ENCODE results near the gene ACTL10. TPM values are rescaled to one million over a fixed set of nuclear protein-coding genes. Genes with fewer than 3 reads are reported as not detected.

ACTL10 gene
- total RNA-seq (2016; rRNA removed; fragmentation: Illumina TruSeq; extraction: Trizol): not detected in 2 replicates
- total RNA-seq (2016; cell fraction: cytosol; rRNA removed; fragmentation: Illumina TruSeq; extraction: Trizol; ENCODE audit: low read depth): not detected in 2 replicates
- not detected in 2 replicates for total RNA-seq (2016; cell fraction: insoluble cytoplasmic fraction; rRNA removed; fragmentation: Illumina TruSeq; extraction: Trizol)
- not detected in 2 replicates for total RNA-seq (2016; cell fraction: membrane; rRNA removed; fragmentation: Illumina TruSeq; extraction: Trizol)
- not detected in 2 replicates for total RNA-seq (2016; cell fraction: nucleus; rRNA removed; fragmentation: Illumina TruSeq; extraction: Trizol)
- not detected in 2 replicates for polyA plus RNA-seq (2011; rRNA removed)
- not detected in 2 replicates for polyA plus RNA-seq (2011; cell fraction: cytosol; rRNA removed)
- polyA plus RNA-seq (2011; cell fraction: nucleus; rRNA removed): not detected in 2 replicates
- 0.11 and 0.12 TPM in 2 replicates for polyA plus RNA-seq (2012)
- polyA plus RNA-seq (2016; cell fraction: cytosol; fragmentation: Illumina TruSeq; extraction: Trizol; ENCODE audit: low read depth): not detected in 2 replicates
- not detected in 2 replicates for polyA plus RNA-seq (2016; cell fraction: insoluble cytoplasmic fraction; fragmentation: Illumina TruSeq; extraction: Trizol; ENCODE audit: low read depth)
- polyA plus RNA-seq (2016; cell fraction: membrane; fragmentation: Illumina TruSeq; extraction: Trizol; ENCODE audit: low read depth): not detected in 2 replicates
- polyA plus RNA-seq (2016; cell fraction: nucleus; fragmentation: Illumina TruSeq; extraction: Trizol; ENCODE audit: insufficient read depth, low read depth): not detected in 2 replicates
- polyA minus RNA-seq (2011; rRNA and poly(A)+ RNA removed; ENCODE audit: low replicate concordance): 0.12 and 3.5 TPM in 2 replicates
- not detected in 2 replicates for polyA minus RNA-seq (2011; cell fraction: cytosol; rRNA and poly(A)+ RNA removed)
- polyA minus RNA-seq (2011; cell fraction: nucleus; rRNA and poly(A)+ RNA removed): not detected in 2 replicates
- not detected for Bru-seq, nascent RNA
- BruChase-seq, experiment 1, labeled RNA remaining after a 6-hour chase: percentile 1 among the genes with signal in this experiment
- BruChase-seq, experiment 2, labeled RNA remaining after a 2-hour chase: not detected
- long read RNA-seq, experiment 1: 0 reads
- long read RNA-seq, experiment 2: 0 reads

GRCh38 chr20:33666293-33667244 is at the start of gene ACTL10:
Gene ACTL10, plus strand, starts transcription at chr20:33666943. Its CDS starts 555 bp downstream, at chr20:33667498.
- in situ Hi-C loops (cut with HindIII; ENCODE audit: extremely low pct_ligation_motif_present, low pct_unique_long_range_greater_than_20kb) (no loop called here), intact Hi-C loops (cut with micrococcal nuclease; ENCODE audit: unreplicated experiment) (no loop called here)
- ATAC-seq: no peak
- no peak for FAIRE-seq
- H3K9ac ChIP-seq (ENCODE audit: insufficient read depth, low read depth, low read length): no peak within 1 kb of the TSS
- POLR2A ChIA-PET: interaction anchor here (1.0 to 3.7 kb wide), 3 partner anchors 8 to 177 kb away, joined by 3 to 15 read pairs (median 5); partner anchors contain the start of genes CBFA2T2 and ZNF341
- no peak within 1 kb of the TSS for H2AFZ ChIP-seq (ENCODE audit: low read length)
- peaks cover 9% of the 10 kb centered on the region for H3K79me2 ChIP-seq (ENCODE audit: insufficient read depth, low read length)
- H3K4me3 ChIP-seq (replicated peaks in 1 of 3; ENCODE audit: insufficient read depth in 1 of 3, low read depth in 2 of 3, low read length in 3 of 3): no peak within 1 kb of the TSS
- H3K9me3 ChIP-seq (ENCODE audit: low read length): no peaks in the 10 kb centered on the region
- CTCF ChIA-PET (ENCODE audit: low intra/inter-chr PET ratio, low total read pairs): interaction anchor here (0.7 to 1.9 kb wide), 2 partner anchors 209 to 464 kb away, joined by 3 to 14 read pairs; no protein-coding TSS in a partner anchor
- H3K36me3 ChIP-seq (replicated peaks in 1 of 2; ENCODE audit: control insufficient read depth in 1 of 2, insufficient read depth in 2 of 2, low read length in 2 of 2): peaks cover 18 to 35% of the 10 kb centered on the region in 2 experiments
- no peak within 1 kb of the TSS for H3K4me2 ChIP-seq (ENCODE audit: low read depth, low read length)
- H4K20me1 ChIP-seq (ENCODE audit: insufficient read depth, low read length): 0 out of 2 replicates have a peak, but pooled peaks cover 1% of the 10 kb centered on the region
- no TSS peak for BruUV-seq (replicated peaks)
- H3K4me1 ChIP-seq (ENCODE audit: insufficient read depth, low read length): peaks cover 48% of the 10 kb centered on the region
- H3K27ac ChIP-seq (ENCODE audit: extremely low read length, insufficient read depth, low read length): no peak within 1 kb of the TSS
- WGBS (ENCODE audit: low lambda C conversion rate): 98% methylated on average over 50 of the region's 50 CpGs
- no peak for DNase-seq (ENCODE audit: low spot score)
- no peaks in the 10 kb centered on the region; a peak in 1 of 5 replicates for H3K27me3 ChIP-seq (ENCODE audit: control insufficient read depth in 1 of 2, insufficient read depth in 2 of 2, low read length in 2 of 2)
- TF ChIP-seq RNF219 (CRISPR knock-in tag; IDR thresholded peaks at IDR 0.05) (no peak), GFI1 (CRISPR knock-in tag; IDR thresholded peaks at IDR 0.05; ENCODE audit: borderline replicate concordance) (no peak), GLMP (CRISPR knock-in tag; IDR thresholded peaks at IDR 0.05; ENCODE audit: borderline replicate concordance) (no peak), THYN1 (CRISPR knock-in tag; IDR thresholded peaks at IDR 0.05; ENCODE audit: borderline replicate concordance, low read depth) (no peak), HES4 (CRISPR knock-in tag; IDR thresholded peaks at IDR 0.05; ENCODE audit: borderline replicate concordance) (no peak), HNRNPK (IDR thresholded peaks at IDR 0.05; ENCODE audit: low read depth, low read length, poor library complexity, severe bottlenecking) (no peak), TFAP4 (IDR thresholded peaks at IDR 0.05; ENCODE audit: borderline replicate concordance, low read depth) (no peak), ZNF781 (CRISPR knock-in tag; IDR thresholded peaks at IDR 0.05; ENCODE audit: borderline replicate concordance, not compliant biosample characterization) (no peak), RBAK (CRISPR knock-in tag; IDR thresholded peaks at IDR 0.05) (no peak), NAIF1 (CRISPR knock-in tag; IDR thresholded peaks at IDR 0.05; ENCODE audit: borderline replicate concordance) (no peak), TEF (CRISPR knock-in tag; IDR thresholded peaks at IDR 0.05) (no peak)
